Stimulated activated CD8-positive, alpha-beta memory T cell treated with anti-CD3 and anti-CD28 coated beads, Interleukin-2, amount 100 ng/mL, for 48 hours (primary cell): ENCODE data around the gene CPM.
"Not testable (repeated sequence)": the region's sequence is repeated elsewhere in the genome, so short reads cannot be mapped to it uniquely, and the experiment has no call there.

Experiments
- DNase-seq, 2 donors: peaks; one replicate each; pipeline ENCODE4 v3.0.0-alpha.2; 2020; ENCODE audit warnings: low read depth in 2 of 2

Gene CPM

DNA sequence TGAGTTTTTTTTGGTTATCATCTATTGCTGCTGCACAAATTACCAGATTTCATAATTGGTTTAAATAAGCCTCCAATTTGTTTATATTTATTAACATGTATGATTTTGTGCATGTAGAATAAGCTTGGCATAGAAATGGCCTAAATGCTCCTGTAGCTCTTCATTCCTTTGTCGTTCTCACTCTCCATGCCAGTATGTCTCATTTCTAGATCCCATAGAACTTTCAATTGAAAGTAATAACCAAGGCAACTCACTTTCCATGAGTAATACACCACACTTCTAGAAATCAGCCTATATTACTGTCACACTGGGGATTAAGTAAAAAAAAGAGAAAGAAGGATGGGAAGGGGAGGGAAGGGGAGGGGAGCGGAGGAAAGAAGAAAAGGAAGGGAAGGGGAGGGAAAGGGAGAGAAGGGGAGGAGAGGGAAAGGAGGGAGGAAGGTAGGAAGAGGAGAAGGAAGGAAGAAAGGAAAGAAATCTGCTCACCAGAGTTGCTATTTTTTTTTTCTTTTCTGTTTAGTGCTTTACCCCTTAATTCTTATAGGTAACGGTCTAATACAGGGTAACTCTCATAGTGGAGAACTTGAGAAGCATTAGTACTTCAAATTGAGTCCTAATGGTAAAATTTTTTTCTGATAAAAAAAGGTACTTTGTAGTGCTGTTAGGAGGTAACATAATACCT, 79.4 kb downstream of the CPM start:
- no peak for DNase-seq

- DNase-seq = no peak
These were observed 81.2 kb downstream of the CPM start for GRCh38 chr12:68851592-68852306.

- DNase-seq = no peak
These were observed 82.6 kb downstream of the CPM start for GRCh38 chr12:68850390-68850789.

GRCh38 chr12:68846811-68847210, 86.2 kb downstream of the CPM start:
- no peak for DNase-seq

DNA sequence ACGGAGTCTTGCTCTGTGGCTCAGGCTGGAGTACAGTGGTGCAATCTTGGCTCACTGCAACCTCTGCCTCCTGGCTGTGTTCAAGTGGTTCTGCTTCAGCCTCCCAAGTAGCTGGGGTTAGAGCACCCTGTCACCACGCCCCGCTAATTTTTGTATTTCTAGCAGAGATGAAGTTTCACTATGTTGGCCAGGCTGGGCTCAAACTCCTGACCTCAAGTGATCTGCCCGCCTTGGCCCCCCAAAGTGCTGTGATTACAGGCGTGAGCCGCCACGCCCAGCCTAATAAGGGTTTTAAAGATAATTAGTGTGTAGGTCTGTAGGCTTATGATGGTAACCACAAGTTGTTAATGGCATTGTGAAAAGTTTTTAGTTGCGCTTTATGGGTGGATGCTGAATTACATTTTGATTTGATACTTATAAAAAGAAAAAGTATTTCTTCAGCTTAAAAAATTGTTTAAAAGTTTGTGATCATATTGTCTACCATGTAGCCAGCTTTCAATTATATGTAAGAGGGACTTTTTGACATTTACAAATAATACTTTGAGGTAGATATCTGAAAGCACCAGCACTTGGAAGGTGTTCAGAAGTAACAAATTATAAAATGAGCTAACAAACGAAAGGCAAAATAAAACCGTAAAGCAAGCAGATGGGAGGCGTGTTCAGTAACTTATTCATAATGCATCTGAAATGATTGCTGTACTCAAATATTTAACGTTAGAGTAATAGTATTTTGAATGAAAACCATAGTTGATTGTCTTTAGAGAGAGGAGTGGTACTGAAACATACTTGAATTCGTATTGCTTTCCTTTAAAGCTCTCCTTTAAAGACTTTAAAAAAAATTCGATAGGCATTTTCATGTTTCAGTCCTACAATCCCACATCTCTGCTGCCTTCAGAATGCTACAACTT, 87.9 kb downstream of the CPM start:
- no peak for DNase-seq

GRCh38 chr12:68844318-68844745, 88.6 kb downstream of the CPM start:
- DNase-seq = no peak

GRCh38 chr12:68842784-68843567, 90.0 kb downstream of the CPM start:
- no peak for DNase-seq

DNA sequence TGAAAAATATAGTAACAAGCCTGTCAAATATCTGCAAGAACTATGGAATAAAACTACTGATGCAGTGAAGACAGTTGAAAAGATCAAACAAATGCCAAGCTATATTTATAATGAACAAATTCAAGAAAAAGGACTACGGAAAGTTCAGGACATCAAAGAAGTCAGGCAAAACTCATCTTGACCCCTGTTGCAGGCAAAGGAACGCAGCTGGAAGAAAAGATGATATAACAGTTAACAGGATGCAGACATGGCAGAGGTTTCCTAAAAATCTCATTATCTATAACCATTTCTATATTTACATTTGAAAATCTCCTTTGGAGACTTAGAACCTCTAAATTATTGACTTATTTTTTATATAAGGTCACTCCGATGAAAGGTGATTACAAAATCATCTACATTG, 90.8 kb downstream of the CPM start:
- no peak for DNase-seq

DNA sequence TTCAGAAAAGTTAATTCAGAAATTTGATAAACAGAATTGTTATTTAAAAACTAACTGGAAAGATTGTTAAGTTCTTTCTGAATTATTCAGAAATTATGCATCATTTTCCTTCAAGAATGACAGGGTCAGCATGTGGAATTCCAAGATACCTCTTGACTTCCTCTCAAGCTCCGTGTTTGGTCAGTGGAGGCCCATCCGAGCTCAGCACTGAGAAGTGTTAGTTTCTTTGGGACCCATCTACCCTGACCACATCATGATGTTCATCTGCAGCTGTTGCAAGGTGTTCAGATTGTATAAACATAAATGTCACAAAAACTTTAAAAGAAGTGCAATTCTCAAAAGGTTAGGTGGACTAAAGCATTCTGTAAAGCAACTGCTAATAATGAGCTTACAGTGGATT, 91.3 kb downstream of the CPM start:
- DNase-seq = no peak

DNA sequence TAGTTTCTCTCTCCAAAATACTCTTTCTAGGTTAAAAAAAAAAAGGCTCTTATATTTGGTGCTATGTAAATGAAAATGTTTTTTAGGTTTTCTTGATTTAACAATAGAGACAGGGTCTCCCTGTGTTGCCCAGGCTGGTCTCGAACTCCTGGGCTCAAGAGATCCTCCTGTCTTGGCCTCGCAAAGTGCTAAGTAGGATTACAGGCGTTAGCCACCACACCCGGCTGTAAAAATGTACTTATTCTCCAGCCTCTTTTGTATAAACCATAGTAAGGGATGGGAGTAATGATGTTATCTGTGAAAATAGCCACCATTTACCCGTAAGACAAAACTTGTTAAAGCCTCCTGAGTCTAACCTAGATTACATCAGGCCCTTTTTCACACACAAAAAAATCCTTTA, 91.8 kb downstream of the CPM start:
- not testable (repeated sequence) for DNase-seq

- no peak for DNase-seq
These were observed 93.5 kb downstream of the CPM start for GRCh38 chr12:68839183-68840147.

DNA sequence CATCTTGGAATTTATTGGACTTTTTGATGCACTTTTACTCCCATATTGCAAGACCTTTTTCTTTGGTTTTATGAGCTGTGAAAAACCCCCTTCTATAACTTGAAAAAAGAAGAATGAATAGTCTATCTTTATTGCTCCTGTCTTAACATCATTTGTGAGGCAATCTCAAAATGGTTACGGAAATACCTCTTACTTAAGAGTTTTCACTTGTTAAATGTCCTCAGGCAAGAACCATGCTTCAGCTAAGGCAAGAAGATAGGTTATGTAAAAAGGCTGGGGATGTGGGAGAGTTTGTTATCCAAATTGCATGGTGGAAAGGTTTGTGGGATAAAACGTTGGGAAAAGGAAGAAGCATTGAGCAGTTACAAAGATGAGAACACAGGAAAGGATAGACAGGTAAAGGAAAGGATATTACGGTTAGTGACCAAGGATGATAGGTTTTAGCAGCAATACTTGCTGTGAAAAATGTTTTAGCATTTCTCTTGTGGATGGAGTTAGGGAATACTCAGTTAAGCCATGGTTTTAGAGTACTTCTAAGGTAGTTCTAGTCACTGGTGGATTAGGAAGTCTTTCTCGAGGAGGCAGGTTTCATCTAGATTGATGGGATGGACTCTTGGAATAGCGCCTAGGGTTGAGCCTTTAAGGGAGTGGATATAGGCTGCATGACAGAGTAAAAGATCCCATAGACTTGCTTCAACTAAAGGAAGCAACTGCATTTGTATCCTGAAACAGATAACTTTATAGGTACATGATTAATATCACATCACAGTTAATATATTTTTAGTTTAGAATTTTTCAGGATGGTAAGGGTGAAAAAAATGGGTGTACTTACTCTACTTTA, 94.7 kb downstream of the CPM start:
- DNase-seq = no peak

GRCh38 chr12:68837215-68837614, 95.8 kb downstream of the CPM start:
- no peak for DNase-seq

DNA sequence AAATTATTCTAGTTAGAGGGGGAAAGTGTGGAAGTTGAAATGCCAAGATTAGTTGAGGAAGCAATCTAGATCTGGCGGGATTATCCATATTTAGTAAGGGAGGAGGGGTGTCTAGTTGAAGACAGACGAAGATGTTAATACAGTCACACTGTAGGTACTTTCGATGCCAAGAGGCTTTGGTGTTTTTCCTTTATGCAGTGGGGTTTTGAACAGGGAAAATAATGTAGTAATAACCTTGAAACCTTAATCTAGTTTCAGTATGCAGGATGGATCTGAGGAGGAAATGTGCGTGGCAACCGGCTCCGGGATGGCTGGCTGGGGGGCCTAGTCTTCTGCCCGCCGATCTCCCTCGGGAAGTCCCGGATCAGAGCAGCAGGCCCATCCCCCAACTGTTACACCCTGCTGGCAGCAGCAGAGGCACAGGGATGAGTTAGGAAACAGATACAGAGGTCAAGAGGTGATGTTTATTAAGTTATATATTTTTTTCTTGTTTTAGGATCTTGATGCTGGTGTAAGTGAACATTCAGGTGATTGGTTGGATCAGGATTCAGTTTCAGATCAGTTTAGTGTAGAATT, 97.5 kb downstream of the CPM start:
- DNase-seq = no peak

GRCh38 chr12:68833508-68833907, 99.5 kb downstream of the CPM start:
- no peak for DNase-seq

GRCh38 chr12:68832504-68832867, 100.5 kb downstream of the CPM start:
- no peak for DNase-seq

GRCh38 chr12:68831751-68832503, 101.0 kb downstream of the CPM start:
- no peak for DNase-seq

DNA sequence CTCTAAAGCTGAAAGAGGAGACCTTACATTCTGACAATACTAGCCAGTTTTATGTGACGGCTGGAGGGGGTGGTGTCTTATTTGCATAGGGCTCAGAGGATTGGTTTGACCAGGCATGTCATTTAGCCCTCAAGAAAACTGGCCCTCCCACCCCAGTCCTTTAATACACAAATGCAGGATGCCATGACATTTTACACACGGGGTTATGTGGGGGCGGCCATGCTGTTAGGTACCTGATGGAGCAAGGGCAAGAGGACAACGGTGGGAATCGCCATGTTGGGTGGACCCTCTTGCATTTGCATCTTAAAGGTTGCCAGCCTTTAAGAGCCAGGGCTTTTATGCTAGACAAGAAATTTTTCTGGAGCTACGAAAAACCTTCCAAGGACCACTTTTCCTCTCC, 101.7 kb downstream of the CPM start:
- DNase-seq = no peak

GRCh38 chr12:68828672-68829068, 104.3 kb downstream of the CPM start:
- DNase-seq = no peak
